GM21367 (cell line): ENCODE measurements around the gene MRPS5.
"Not testable (repeated sequence)": the region's sequence is repeated elsewhere in the genome, so short reads cannot be mapped to it uniquely, and the experiment has no call there.

ENCODE experiments used
- ATAC-seq: cut with Tn5 transposase; IDR thresholded peaks from one replicate; pipeline ENCODE4 v1.9.1; 2021; ENCODE audit not compliant: unreplicated experiment

Gene MRPS5

GRCh38 chr2:95121407-95122196 is at the start of gene MRPS5:
Gene MRPS5, minus strand, starts transcription at chr2:95121808. Its CDS starts 17 bp downstream, at chr2:95121791.
- peak; percentile 94 for ATAC-seq

GRCh38 chr2:95166065-95166763 is 44.6 kb upstream of the MRPS5 start:
- peak; percentile 7 for ATAC-seq

- ATAC-seq: peak; percentile 93
Measured at GRCh38 chr2:95165371-95166064, 43.9 kb upstream of the MRPS5 start, which contains the start of gene ZNF2. Gene ZNF2, plus strand, starts transcription at chr2:95165809. Its CDS starts 10,418 bp downstream, at chr2:95176227.

- no peak for ATAC-seq
Measured at GRCh38 chr2:95165030-95165370, 43.4 kb upstream of the MRPS5 start.

GRCh38 chr2:95159690-95160449 is 38.3 kb upstream of the MRPS5 start, which contains the start of gene ZNF514:
Gene ZNF514, minus strand, starts transcription at chr2:95159848. Its CDS starts 6,595 bp downstream, at chr2:95153253.
- ATAC-seq: peak; percentile 80

- peak; percentile 31 for ATAC-seq
Measured at GRCh38 chr2:95158891-95159619, 37.4 kb upstream of the MRPS5 start.

- no peak for ATAC-seq
Measured at GRCh38 chr2:95158441-95158840, 36.8 kb upstream of the MRPS5 start.

GRCh38 chr2:95149397-95149984 is 27.9 kb upstream of the MRPS5 start:
- no peak for ATAC-seq

- no peak for ATAC-seq
Measured at GRCh38 chr2:95143838-95144237, 22.2 kb upstream of the MRPS5 start.

GRCh38 chr2:95138702-95139101 is 17.1 kb upstream of the MRPS5 start:
- no peak for ATAC-seq

GRCh38 chr2:95122197-95122551 is 566 bp upstream of the MRPS5 start:
- peak; percentile 6 for ATAC-seq

- no peak for ATAC-seq
Measured at GRCh38 chr2:95121093-95121406, 558 bp downstream of the MRPS5 start.

GRCh38 chr2:95115418-95115817 is 6.2 kb downstream of the MRPS5 start:
- peak; percentile 93 for ATAC-seq

GRCh38 chr2:95113464-95113863 is 8.1 kb downstream of the MRPS5 start:
- ATAC-seq: no peak

GRCh38 chr2:95110395-95110794 is 11.2 kb downstream of the MRPS5 start:
- ATAC-seq: no peak

GRCh38 chr2:95109260-95109659 is 12.3 kb downstream of the MRPS5 start:
- no peak for ATAC-seq

GRCh38 chr2:95106081-95106480 is 15.5 kb downstream of the MRPS5 start:
- ATAC-seq: no peak

GRCh38 chr2:95104606-95105005 is 17.0 kb downstream of the MRPS5 start:
- ATAC-seq: no peak

- ATAC-seq: no peak
Measured at GRCh38 chr2:95099910-95100309, 21.7 kb downstream of the MRPS5 start.

GRCh38 chr2:95098273-95098672 is 23.3 kb downstream of the MRPS5 start:
- not testable (repeated sequence) for ATAC-seq
